K562 (cell line): ENCODE measurements around the gene MRPL54. TPM values are rescaled to one million over a fixed set of nuclear protein-coding genes. Genes with fewer than 3 reads are reported as not detected.

ENCODE experiments used
- ADNP ChIP-seq: fragments of 200-800 bp; sonication (Bioruptor generic); IDR thresholded peaks from 2 replicates; pipeline ENCODE4 v1.6.1; 2016; ENCODE audit warnings: missing genetic modification characterization, missing compliant biosample characterization
- BCOR ChIP-seq: fragments of 450-650 bp; IDR thresholded peaks from 2 replicates; pipeline ENCODE4 v1.6.1; 2016
- E2F6 ChIP-seq, 2 experiments: IDR thresholded peaks; 2 replicates each; pipeline ENCODE4 v1.6.1; 2011; ENCODE audit warnings: borderline replicate concordance in 1 of 2, control low read depth in 1 of 2, low read depth in 1 of 2, low read length in 1 of 2, mild to moderate bottlenecking in 1 of 2, mixed read lengths in 1 of 2, moderate library complexity in 1 of 2; ENCODE audit not compliant: insufficient read depth in 1 of 2, insufficient read length in 1 of 2, poor library complexity in 1 of 2, severe bottlenecking in 1 of 2; ENCODE audit errors: extremely low read depth in 1 of 2
- EP400 ChIP-seq: fragments of 450-650 bp; IDR thresholded peaks from 2 replicates; pipeline ENCODE4 v1.6.1; 2017; ENCODE audit warnings: antibody characterized with exemption, mild to moderate bottlenecking, moderate library complexity
- FOXK1 ChIP-seq: sonication (generic); formaldehyde crosslinking; IDR thresholded peaks from 2 replicates; pipeline ENCODE4 v1.8.0; 2022; ENCODE audit warnings: missing genetic modification reagents, mild to moderate bottlenecking, borderline replicate concordance
- HMGN3 ChIP-seq: IDR thresholded peaks from 2 replicates; pipeline ENCODE4 v1.6.1; 2011; ENCODE audit warnings: borderline replicate concordance, low read depth, mild to moderate bottlenecking, mixed read lengths, low read length; ENCODE audit not compliant: insufficient read length; ENCODE audit errors: extremely low read depth
- KDM1A ChIP-seq, 2 experiments: fragments of 450-650 bp; IDR thresholded peaks; 2 replicates each; pipeline ENCODE4 v1.6.1; 2016; ENCODE audit warnings: mild to moderate bottlenecking in 2 of 2
- MAZ ChIP-seq, 2 experiments: fragments of 450-650 bp in 1 of 2; sonication (generic) in 1 of 2; formaldehyde crosslinking; IDR thresholded peaks in 1 of 2; conservative IDR thresholded peaks in 1 of 2; 2 replicates each; pipeline versions ENCODE4 v1.4.0 to v1.5.0; 2020; ENCODE audit warnings: mild to moderate bottlenecking in 1 of 2, missing genetic modification reagents in 1 of 2
- MBD1 ChIP-seq: fragments of 250-450 bp; sonication (Bioruptor Pico); IDR thresholded peaks from 2 replicates; pipeline ENCODE4 v1.8.0; 2022; ENCODE audit warnings: inconsistent platforms
- MNT ChIP-seq, 2 experiments: fragments of 450-650 bp; conservative IDR thresholded peaks; 2 replicates each; pipeline ENCODE4 v1.6.1; 2017; ENCODE audit warnings: mild to moderate bottlenecking in 2 of 2, moderate library complexity in 2 of 2
- RB1 ChIP-seq: fragments of 450-650 bp; IDR thresholded peaks from 2 replicates; pipeline ENCODE4 v1.6.1; 2017; ENCODE audit warnings: low read depth, mild to moderate bottlenecking
- RCOR1 ChIP-seq, 2 experiments: IDR thresholded peaks; 2 replicates each; pipeline ENCODE4 v1.6.1; 2012; ENCODE audit warnings: low read depth in 2 of 2, low read length in 2 of 2, borderline replicate concordance in 1 of 2, improper control_type of control experiment in 1 of 2
- SIN3A ChIP-seq, 2 experiments: fragments of 150-350 bp in 1 of 2; IDR thresholded peaks; 2 replicates each; pipeline ENCODE4 v1.6.1; 2011 to 2016; ENCODE audit warnings: borderline replicate concordance in 2 of 2, low read depth in 2 of 2, low read length in 2 of 2, mild to moderate bottlenecking in 2 of 2, moderate library complexity in 2 of 2; ENCODE audit not compliant: control insufficient read depth in 1 of 2
- SRSF9 ChIP-seq: fragments of 200-400 bp; formaldehyde crosslinking; IDR thresholded peaks from 2 replicates; pipeline ENCODE4 v1.6.1; 2017; ENCODE audit warnings: low read depth, low read length, borderline replicate concordance
- polyA plus RNA-seq, 8 experiments: library from polyadenylated mRNA; depleted of rRNA in 4 of 8; stranded (reverse) in 5 of 8; unstranded in 3 of 8; fragments of >200 nt; fragmentation: Nextera tagmentation in 2 of 8; fragmentation: Illumina TruSeq in 1 of 8; extraction: Ambion mirVana in 2 of 8; extraction: Trizol in 1 of 8; gene quantifications; 2 replicates each; pipeline versions ENCODE4 v1.2.1 to v1.2.3, GENCODE V29; 2011 to 2014; ENCODE audit warnings: inconsistent platforms in 1 of 8, missing spikeins in 1 of 8
- total RNA-seq, 7 experiments: library from RNA; depleted of rRNA in 6 of 7; stranded (reverse); fragments of >200 nt in 6 of 7; fragmentation: Illumina TruSeq in 2 of 7; extraction: Trizol in 2 of 7; gene quantifications; 2 replicates each; pipeline versions ENCODE4 v1.2.1 to v1.2.3, GENCODE V29; 2011 to 2021; ENCODE audit warnings: low replicate concordance in 1 of 7
- TF ChIP-seq, protein P1 (sequence below): fragments of 200-800 bp; sonication (Bioruptor generic); IDR thresholded peaks from 2 replicates; pipeline ENCODE4 v1.6.1; 2017; ENCODE audit warnings: missing genetic modification characterization, missing compliant biosample characterization
- TF ChIP-seq, protein P2 (sequence below): sonication (generic); formaldehyde crosslinking; IDR thresholded peaks from 2 replicates; pipeline ENCODE4 v1.8.0; 2022; ENCODE audit warnings: missing genetic modification reagents, mild to moderate bottlenecking, borderline replicate concordance

The MRPL54 gene
- total and polyA plus RNA-seq, 9 of the 15 experiments (the other 6 are each of a cell fraction or from before 2014, with no cell fraction given): 3.5 to 120 (median 56.9) TPM

DNA sequence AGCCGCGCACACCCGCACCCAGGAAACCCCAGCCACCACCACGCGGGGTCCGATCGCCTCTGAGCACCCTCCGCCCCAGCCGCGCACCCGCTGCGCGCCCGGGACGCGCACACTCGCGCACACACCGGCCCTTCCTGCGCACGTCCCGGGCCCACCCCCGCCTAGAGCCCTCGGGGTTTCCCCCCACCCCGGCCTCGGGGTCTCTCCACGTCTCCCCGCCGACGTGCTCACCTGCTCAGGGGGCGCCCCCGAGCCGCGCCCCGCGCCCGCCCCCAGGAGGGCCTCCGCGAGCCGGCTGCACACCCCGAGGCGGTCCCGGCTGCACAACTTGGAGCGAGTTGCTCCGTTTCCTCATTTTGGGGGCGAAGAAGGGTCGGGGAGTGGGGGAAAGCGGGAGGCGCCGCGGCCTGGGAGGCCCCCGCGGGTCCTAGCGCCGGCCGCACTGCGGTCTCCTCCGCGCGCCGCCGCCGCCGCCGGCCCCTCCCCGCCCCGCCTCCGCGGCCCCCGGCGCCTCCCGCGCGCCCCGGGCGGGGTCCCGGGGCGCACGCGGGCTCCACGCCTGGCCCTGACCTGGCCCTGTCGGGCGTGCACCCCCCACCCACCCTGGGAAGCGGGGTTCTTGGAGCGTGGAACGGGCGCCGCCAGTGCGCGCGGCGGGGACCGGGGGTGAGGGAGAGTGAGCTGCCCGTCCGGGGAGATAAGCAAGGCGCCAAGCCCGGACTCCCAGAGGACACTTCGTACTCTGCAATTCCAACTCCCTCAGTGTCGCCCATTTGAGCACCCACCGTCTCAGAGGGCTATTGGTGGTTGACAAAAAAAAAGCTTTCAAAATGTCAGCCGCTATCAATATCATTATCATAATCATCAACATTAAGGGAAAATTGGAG lies 23.7 kb downstream of the MRPL54 start, which contains the start of gene MATK (continued):
- TF ChIP-seq MNT (conservative IDR thresholded peaks at IDR 0.05): peak; percentile 6 to 64; a peak in 1 of 4 replicates
- TF ChIP-seq SRSF9: no peak
- TF ChIP-seq, protein P1, sequence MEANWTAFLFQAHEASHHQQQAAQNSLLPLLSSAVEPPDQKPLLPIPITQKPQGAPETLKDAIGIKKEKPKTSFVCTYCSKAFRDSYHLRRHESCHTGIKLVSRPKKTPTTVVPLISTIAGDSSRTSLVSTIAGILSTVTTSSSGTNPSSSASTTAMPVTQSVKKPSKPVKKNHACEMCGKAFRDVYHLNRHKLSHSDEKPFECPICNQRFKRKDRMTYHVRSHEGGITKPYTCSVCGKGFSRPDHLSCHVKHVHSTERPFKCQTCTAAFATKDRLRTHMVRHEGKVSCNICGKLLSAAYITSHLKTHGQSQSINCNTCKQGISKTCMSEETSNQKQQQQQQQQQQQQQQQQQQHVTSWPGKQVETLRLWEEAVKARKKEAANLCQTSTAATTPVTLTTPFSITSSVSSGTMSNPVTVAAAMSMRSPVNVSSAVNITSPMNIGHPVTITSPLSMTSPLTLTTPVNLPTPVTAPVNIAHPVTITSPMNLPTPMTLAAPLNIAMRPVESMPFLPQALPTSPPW (CRISPR knock-in tag): peak; percentile 88
- TF ChIP-seq FOXK1 (CRISPR knock-in tag): no peak
- TF ChIP-seq EP400: peak; percentile 37; the same call in 1 of the 2 replicates
- 0 out of 4 replicates have a peak, but pooled peaks of 1 of the 2 experiments have one; percentile 20 for TF ChIP-seq SIN3A (IDR thresholded peaks at IDR 0.05; ENCODE audit: borderline replicate concordance in 2 of 2, control insufficient read depth in 1 of 2, low read depth in 2 of 2, low read length in 2 of 2)
- peak in 1 of 2 experiments; percentile 54; a peak in 3 of 4 replicates for TF ChIP-seq KDM1A (IDR thresholded peaks at IDR 0.05)
- peak; percentile 15; the same call in 1 of the 2 replicates for TF ChIP-seq RB1
- TF ChIP-seq ADNP (tag): peak; percentile 84
- TF ChIP-seq, protein P2, sequence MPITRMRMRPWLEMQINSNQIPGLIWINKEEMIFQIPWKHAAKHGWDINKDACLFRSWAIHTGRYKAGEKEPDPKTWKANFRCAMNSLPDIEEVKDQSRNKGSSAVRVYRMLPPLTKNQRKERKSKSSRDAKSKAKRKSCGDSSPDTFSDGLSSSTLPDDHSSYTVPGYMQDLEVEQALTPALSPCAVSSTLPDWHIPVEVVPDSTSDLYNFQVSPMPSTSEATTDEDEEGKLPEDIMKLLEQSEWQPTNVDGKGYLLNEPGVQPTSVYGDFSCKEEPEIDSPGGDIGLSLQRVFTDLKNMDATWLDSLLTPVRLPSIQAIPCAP (CRISPR knock-in tag): no peak
- 0 out of 4 replicates have a peak, but pooled peaks of 1 of the 2 experiments have one; percentile 17 for TF ChIP-seq MAZ (CRISPR knock-in tag; conservative IDR thresholded peaks at IDR 0.05 in 1 of 2, IDR thresholded peaks at IDR 0.05 in 1 of 2)
- TF ChIP-seq HMGN3: peak; percentile 31
- TF ChIP-seq RCOR1 (IDR thresholded peaks at IDR 0.05; ENCODE audit: borderline replicate concordance in 1 of 2, low read depth in 2 of 2, low read length in 2 of 2): peak; percentile 49 to 66; a peak in 1 of 4 replicates
- TF ChIP-seq E2F6 (IDR thresholded peaks at IDR 0.05; ENCODE audit: borderline replicate concordance in 1 of 2, extremely low read depth in 1 of 2, insufficient read depth in 1 of 2, insufficient read length in 1 of 2, low read depth in 1 of 2, low read length in 1 of 2, poor library complexity in 1 of 2, severe bottlenecking in 1 of 2): peak in 1 of 2 experiments; percentile 39
- TF ChIP-seq BCOR: peak; percentile 88
- TF ChIP-seq MBD1 (CRISPR knock-in tag): no peak
